Measurements from ENCODE around the gene CYP27C1.

- no peak for TF ChIP-seq CTCF (IDR thresholded peaks at IDR 0.05)
- no peak for TF ChIP-seq POLR2AphosphoS5 (IDR thresholded peaks at IDR 0.05)
Observed at GRCh38 chr2:127220768-127221527, 849 bp upstream of the CYP27C1 start.

All from esophagus muscularis mucosa (tissue), 3 donors.